NCI-H2029 treated with DMSO at 0.1 percent for 48 hours (cell line): ENCODE data around the gene MRPL52.
A peak's percentile ranks its signal among the peaks of the same experiment; 100 is the strongest.
"Not testable (repeated sequence)": the region's sequence is repeated elsewhere in the genome, so short reads cannot be mapped to it uniquely, and the experiment has no call there.

Experiments used
- DNase-seq: peaks from one replicate; lab custom pipeline; 2025; lab: John Stamatoyannopoulos, UW

Gene MRPL52

DNA sequence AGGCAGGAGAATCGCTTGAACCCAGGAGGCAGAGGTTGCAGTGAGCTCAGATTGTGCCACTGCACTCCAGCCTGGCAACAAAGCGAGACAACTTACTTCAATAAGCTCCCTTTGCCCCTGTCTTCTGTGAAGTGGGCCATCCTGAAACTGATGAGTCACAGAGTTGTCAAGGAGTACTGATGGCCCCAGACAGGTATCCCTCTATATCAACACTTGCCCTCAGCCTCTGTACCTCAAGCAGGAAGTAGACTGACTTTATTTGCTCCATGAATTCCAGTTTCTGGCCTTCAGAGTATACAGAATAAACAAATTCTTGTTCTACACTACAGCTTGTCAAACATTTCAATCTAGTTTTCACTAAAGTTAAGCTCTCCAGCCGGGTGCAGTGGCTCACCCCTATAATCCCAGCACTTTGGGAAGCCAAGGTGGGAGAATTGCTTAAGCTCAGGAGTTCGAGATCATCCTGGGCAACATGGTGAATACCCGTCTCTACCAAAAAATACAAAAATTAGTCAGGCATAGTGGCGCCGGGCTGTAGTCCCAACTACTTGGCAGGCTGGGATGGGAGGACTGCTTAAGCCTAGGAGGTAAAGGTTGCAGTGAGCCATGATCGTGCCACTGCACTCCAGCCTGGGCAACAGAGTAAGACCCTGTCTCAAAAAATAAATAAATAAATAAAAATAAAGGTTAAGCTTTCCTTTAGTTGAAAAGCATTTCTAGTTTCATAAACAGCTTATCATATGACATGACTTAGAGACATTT lies 25.5 kb downstream of the MRPL52 start:
- DNase-seq: peak; percentile 51

DNA sequence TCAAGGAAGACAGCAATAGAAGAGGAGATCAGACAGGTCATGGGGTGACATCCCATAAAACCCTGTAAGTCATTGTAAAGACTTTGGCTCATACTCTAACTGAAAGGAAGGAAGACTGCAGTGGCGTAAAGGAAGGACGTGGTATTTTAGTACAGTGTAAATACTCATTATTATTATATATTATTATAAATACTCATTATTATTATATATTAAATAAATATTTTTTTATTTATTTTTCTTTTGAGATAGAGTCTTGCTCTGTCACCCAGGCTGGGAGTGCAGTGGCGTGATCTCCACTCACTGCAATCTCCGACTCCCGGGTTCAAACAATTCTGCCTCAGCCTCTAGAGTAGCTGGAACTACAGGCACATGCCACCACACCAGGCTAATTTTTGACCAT lies 26.7 kb downstream of the MRPL52 start:
- no peak for DNase-seq

DNA sequence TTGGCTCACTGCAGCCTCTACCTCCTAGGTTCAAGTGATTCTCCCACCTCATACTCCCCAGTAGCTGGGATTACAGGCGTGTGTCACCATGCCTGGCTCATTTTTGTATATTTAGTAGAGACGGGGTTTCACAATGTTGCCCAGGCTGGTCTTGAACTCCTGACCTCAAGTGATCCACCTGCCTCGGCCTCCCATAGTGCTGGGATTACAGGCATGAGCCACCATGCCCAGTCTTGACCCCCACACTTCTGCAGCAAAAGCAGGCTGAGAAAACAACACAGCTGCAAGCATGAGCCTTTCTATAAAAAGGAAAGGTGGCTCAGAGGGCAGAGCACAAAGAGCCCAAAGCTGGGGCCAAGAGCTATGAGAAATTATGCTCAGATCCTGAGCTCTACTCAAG lies 30.7 kb downstream of the MRPL52 start:
- not testable (repeated sequence) for DNase-seq

DNA sequence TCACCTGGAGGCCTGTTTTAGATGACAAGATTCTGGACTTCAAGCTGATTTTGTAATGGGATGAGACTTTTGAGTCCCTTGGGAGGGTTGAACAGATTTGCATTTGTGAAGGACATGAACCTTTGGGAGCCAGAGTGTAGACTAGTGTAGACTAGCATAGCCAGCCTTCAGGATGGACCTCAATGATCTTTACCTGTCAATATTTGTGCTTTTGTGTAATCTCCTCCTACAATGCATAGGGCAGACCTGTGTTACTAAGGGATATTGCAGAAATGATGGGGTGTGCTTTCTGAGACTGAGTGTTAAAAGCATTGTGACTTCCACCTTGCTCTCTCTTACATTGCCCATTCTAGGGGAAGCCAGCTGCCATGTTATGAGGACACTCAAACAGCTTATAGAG lies 32.0 kb downstream of the MRPL52 start:
- no peak for DNase-seq

DNA sequence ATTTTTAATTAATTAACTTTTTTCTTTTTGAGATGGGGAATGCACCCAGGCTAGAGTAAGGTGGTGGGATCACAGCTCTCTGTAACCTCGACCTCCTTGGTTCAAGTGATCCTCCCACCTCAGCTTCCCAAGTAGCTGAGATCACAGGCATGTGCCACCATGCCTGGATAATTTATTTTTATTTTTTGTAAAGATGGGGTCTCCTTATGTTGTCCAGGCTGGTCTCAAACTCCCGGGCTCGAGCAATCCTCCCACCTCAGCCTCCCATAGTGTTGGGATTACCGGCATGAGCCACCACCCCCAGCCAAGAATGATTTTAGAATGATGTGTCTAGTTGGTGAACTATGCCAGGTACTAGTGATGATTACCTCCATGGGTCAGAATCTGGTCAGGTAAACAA lies 35.3 kb downstream of the MRPL52 start:
- no peak for DNase-seq

DNA sequence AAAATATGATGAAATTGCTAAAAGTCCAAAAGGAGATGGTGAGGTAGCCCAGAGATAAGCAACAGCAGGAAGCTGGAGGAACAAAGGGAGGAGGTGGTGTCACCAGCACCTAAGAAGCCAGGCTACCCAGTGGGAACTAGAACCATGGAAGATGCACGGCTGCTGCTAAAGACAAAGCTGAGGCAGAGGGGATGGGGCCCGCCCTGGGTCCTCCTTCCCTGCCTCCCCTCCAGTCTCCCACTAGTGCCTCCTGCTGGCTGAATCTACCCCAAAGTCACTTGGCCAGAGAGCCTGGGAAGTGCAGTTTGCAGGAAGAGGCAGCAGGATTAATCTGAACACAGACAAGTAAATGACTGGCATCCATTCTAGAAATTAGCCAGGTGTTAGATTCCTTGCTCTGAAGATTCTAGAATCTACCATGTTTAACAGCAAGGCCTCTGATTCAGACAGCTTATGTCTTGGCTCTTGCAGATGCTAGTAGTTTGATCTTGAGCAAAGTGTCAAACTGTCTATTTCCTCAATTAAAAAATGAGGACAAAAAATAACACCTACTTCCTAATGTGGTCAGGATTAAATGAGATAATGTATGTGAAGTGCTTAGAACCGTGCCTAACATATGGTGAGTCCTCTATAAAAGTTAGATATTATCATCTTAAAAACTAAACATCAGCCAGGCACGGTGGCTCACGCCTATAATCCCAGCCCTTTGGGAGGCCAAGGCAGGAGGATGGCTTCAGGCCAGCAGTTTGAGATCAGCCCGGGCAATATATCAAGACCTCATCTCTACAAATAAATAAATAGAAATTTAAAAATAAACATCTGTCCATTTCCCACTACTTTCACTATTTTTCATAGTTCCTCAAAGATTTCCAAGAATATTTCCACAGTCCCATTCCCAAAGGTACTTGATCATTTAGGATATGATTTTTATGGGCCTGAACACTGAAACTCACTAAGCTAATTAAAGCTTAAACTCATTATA lies 36.0 kb downstream of the MRPL52 start:
- DNase-seq: no peak

DNA sequence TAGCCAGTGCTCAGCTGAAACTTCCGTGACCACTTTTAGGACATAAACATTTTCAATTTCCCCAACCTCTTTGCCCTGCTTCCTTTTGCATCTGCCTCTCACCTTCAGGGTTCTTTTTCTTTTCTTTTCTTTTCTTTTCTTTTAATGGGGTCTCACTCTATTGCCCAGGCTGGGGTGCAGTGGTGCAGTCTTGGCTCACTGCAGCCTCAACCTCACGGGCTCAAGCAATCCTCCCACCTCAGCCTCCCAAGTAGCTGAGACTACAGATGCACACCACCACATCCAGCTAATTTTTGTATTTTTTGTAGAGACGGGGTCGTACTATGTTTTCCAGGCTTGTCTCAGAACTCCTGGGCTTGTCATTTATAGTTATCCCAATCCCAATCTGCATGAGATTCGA lies 37.2 kb downstream of the MRPL52 start:
- DNase-seq: no peak

DNA sequence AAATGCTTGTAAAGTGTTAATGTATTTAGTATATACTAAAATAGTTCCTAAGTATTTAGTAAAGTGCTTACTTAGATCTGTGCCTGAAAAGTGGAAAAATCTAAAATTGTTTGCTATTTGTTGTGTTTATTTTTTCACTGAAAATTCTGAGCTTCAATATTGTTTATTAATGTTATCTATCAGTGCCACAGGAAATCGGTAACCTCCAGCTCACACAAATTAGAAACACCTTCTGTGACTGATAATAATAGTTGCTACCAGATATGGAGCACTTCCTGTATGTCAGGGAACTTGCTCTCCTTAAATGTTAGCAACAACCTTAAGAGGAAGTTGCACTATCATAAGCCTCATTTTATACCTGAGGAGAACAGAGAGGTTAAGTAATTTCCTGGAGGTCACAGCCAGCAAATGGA lies 41.1 kb downstream of the MRPL52 start:
- no peak for DNase-seq

DNA sequence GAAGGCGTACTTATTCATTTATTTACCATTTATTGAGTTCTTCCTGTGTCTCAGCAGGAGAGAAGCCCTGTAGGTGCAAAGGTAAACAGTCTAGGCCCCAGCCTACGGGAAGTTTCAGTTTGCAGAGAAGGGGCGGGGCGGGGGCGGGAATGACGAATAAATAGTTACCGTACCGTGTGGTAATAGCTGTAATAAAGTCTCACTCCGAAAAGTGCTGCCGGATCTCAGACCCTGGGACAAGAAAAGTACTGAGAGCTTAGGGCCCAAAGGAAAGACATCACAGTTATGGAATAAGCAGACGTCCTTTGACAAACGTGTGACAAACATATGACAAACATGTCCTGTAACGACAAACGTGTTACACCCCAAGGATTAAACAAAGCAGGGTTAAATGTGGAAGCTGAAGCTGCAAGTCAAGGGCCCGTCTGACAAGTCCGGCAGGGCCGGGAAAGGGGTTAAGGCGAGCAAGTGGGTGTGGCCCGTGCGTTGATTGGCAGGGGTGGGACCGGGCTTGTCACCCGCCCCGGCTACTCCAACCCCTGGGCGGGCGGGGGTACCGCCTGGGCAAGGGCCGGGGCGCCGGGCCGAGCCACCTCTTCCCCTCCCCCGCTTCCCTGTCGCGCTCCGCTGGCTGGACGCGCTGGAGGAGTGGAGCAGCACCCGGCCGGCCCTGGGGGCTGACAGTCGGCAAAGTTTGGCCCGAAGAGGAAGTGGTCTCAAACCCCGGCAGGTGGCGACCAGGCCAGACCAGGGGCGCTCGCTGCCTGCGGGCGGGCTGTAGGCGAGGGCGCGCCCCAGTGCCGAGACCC lies 41.7 kb downstream of the MRPL52 start, which contains the start of gene LRP10:
LRP10 (plus strand) TSS at position 517 of the 809 bp plus-strand sequence. CDS start 564 bp downstream, outside the sequence.
- DNase-seq: peak; percentile 100

DNA sequence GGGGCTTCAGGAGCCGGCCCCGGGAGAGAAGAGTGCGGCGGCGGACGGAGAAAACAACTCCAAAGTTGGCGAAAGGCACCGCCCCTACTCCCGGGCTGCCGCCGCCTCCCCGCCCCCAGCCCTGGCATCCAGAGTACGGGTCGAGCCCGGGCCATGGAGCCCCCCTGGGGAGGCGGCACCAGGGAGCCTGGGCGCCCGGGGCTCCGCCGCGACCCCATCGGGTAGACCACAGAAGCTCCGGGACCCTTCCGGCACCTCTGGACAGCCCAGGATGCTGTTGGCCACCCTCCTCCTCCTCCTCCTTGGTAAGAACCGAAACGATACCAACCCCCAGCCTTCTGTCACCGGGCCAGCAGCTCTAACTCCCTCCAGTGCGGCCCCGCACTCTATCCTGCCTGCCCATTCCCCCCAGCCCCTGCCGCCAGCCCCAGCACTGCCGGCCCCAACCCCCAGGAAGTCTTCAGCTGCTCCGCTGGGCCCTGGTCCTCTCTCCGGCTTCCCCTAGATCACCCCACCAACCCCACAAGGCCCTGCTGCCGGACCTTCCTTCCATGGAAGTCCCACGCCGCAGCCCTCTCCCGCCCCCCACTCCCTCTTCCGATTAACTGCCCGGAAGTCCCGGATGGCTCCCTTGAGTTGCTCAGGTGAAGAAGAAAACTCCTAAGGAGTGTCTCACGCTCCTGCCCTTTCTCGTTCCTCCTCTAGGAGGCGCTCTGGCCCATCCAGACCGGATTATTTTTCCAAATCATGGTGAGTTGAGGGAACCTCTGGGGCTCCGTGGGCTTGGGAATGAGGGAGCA lies 42.5 kb downstream of the MRPL52 start:
- DNase-seq: peak; percentile 99

DNA sequence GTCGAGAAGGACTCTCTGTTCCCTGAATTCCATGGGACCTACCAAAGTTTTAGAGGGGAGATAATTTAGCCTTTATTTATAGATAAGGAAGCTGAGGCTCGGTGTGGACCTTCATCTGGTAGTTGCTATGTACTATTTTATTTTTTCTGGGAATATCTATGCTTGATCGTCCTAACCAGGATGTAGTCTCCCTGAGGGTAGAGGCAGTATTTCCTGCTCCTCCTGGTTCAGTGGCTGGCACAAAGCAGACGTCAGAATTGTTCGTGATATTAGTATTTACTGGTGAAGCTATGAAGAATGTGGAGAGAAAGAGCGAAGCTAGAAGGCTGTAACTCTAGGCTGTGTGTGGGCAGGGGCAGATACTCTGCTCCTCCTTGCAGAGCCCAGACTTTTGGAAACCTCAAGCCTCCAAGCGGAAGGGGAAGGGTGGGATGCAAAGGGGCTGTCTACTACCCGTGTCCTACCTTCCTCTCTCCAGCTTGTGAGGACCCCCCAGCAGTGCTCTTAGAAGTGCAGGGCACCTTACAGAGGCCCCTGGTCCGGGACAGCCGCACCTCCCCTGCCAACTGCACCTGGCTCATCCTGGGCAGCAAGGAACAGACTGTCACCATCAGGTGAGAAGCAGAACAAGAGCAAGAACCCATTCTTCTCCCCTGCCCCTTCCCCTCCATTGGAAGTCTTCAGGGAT lies 43.3 kb downstream of the MRPL52 start:
- no peak for DNase-seq

DNA sequence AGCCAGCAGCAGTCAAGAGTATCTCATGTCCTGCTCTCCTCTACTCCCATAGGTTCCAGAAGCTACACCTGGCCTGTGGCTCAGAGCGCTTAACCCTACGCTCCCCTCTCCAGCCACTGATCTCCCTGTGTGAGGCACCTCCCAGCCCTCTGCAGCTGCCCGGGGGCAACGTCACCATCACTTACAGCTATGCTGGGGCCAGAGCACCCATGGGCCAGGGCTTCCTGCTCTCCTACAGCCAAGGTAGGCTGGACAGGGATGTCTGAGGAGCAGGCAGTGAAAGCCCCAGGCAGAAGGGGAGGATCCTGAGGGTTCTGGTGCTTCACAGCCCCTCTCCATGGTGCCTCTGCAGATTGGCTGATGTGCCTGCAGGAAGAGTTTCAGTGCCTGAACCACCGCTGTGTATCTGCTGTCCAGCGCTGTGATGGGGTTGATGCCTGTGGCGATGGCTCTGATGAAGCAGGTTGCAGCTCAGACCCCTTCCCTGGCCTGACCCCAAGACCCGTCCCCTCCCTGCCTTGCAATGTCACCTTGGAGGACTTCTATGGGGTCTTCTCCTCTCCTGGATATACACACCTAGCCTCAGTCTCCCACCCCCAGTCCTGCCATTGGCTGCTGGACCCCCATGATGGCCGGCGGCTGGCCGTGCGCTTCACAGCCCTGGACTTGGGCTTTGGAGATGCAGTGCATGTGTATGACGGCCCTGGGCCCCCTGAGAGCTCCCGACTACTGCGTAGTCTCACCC lies 45.5 kb downstream of the MRPL52 start:
- no peak for DNase-seq

DNA sequence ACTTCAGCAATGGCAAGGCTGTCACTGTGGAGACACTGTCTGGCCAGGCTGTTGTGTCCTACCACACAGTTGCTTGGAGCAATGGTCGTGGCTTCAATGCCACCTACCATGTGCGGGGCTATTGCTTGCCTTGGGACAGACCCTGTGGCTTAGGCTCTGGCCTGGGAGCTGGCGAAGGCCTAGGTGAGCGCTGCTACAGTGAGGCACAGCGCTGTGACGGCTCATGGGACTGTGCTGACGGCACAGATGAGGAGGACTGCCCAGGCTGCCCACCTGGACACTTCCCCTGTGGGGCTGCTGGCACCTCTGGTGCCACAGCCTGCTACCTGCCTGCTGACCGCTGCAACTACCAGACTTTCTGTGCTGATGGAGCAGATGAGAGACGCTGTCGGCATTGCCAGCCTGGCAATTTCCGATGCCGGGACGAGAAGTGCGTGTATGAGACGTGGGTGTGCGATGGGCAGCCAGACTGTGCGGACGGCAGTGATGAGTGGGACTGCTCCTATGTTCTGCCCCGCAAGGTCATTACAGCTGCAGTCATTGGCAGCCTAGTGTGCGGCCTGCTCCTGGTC lies 46.1 kb downstream of the MRPL52 start:
- DNase-seq: no peak

DNA sequence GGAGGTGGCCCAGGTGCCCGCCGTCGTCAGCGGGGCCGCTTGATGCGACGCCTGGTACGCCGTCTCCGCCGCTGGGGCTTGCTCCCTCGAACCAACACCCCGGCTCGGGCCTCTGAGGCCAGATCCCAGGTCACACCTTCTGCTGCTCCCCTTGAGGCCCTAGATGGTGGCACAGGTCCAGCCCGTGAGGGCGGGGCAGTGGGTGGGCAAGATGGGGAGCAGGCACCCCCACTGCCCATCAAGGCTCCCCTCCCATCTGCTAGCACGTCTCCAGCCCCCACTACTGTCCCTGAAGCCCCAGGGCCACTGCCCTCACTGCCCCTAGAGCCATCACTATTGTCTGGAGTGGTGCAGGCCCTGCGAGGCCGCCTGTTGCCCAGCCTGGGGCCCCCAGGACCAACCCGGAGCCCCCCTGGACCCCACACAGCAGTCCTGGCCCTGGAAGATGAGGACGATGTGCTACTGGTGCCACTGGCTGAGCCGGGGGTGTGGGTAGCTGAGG lies 47.4 kb downstream of the MRPL52 start:
- DNase-seq: no peak

DNA sequence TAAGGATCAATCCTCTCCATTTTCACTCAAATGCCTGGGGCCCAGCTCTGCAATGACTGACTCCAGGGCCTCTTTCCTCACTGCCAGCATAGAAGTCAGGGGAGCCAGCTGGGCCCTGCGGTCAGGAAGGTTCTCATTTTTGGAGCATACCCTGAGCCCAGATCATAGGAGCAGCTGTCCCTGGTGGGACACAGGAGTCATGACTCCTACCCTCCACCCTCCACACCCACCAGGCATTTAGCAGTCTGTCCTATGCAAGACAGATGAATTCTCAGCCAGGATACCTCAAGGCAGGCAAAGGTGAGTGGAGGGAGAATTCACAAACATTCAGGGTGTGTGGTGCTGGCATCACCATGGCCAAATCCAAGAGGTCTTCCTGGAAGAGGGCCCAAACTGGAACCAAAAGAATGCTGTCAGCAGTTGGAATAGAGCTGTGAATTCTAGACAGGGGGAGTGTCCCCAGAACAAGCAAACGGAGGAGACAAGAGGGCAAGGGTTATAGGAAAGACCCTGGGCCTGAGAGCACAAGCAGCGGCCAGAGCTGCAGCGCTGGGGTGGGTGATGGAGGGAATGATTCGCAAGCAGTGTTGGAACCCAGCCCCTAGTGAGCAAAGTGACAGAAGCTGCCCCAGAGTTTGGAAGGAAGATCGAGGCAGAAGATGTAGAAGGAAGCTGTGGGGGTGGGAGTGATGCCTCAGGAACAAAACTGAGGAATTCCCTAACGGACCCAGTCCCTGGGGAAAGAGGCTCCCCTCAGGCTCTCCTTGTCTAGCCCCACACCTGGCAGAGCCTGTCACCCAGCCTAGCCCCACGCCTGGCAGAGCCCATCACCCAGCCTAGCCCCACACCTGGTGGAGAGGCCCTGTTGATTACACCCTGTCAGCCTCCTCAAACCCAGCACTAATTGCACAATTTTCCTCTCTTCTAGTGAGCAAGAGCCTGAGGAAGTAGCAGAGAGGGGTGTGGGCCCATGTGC lies 48.9 kb downstream of the MRPL52 start:
- no peak for DNase-seq

DNA sequence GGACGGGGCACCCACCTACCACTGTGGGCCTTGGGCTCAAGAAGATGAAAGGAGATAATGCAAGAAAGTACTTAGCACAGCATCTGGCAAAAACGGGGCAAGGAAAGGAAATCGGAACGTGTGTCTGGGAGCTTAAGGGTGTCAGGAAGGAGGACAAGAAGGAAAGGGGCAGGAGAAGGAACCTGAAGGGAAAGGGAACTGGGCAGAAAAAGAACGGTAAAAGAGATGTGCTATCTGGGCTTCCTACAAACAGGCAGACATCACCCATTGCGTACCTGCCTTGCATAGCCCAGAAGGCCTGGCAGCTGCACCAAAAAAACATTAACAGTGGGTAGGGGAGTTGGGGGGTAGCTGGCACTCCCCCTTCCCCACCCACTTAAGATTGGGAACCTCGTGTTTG lies 52.4 kb downstream of the MRPL52 start:
- no peak for DNase-seq

DNA sequence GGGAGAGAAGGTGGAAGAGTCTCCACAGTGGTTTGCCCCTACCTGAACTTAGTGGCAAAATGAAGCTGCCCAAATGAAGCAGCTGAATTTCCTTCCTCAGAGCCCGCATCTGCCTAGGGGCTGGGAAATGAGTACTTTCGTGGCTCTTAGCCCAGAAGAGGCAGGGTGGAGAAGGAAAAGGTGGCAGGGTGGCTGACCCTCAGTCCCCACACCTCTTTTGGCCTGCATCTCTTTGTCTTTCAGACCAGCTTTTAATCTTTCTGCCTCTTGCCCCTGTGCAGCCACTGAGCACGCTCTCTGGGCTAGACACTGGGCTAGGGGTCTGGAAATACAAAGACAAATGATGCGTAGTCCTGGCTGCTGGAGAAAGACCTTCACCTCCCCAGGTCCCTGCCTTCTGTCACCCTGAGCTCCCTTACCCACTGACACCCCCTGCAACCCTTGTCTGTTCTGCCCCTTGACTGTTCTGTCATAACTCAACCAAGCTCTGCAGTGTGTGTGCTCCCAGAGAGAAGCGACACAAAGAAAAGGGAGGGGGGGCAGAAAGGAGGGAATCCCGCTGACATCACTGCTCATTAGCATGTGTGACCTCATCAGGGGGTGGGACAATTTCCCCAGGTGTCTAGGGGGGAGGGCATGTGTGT lies 53.0 kb downstream of the MRPL52 start:
- DNase-seq: peak; percentile 98
